HUES6 (cell line): Measurements from ENCODE around the gene ZNF146.
"Not testable (repeated sequence)": the region's sequence is repeated elsewhere in the genome, so short reads cannot be mapped to it uniquely, and the experiment has no call there.

ENCODE experiments used
- H3K27ac ChIP-seq: 2 replicates; pipeline ENCODE4 v1.7.0; 2013; ENCODE audit warnings: low read depth, mild to moderate bottlenecking, low read length, inconsistent platforms
- H3K27me3 ChIP-seq: 2 replicates; pipeline ENCODE4 v1.6.1; 2013; ENCODE audit warnings: low read length; ENCODE audit not compliant: control insufficient read depth, insufficient read depth
- H3K36me3 ChIP-seq: 2 replicates; pipeline ENCODE4 v1.6.1; 2013; ENCODE audit warnings: low read length; ENCODE audit not compliant: control insufficient read depth, insufficient read depth
- H3K4me1 ChIP-seq: 2 replicates; pipeline ENCODE4 v1.6.1; 2013; ENCODE audit warnings: low read length; ENCODE audit not compliant: control insufficient read depth, insufficient read depth
- H3K4me3 ChIP-seq: 2 replicates; pipeline ENCODE4 v1.5.1; 2013; ENCODE audit warnings: low read depth, low read length
- H3K9ac ChIP-seq: one replicate; pipeline ENCODE4 v1.6.1; 2013; ENCODE audit warnings: mild to moderate bottlenecking, low read length
- H3K9me3 ChIP-seq: 2 replicates; pipeline ENCODE4 v1.6.1; 2013; ENCODE audit warnings: low read depth, low read length; ENCODE audit not compliant: control insufficient read depth, insufficient read depth

Gene ZNF146

DNA sequence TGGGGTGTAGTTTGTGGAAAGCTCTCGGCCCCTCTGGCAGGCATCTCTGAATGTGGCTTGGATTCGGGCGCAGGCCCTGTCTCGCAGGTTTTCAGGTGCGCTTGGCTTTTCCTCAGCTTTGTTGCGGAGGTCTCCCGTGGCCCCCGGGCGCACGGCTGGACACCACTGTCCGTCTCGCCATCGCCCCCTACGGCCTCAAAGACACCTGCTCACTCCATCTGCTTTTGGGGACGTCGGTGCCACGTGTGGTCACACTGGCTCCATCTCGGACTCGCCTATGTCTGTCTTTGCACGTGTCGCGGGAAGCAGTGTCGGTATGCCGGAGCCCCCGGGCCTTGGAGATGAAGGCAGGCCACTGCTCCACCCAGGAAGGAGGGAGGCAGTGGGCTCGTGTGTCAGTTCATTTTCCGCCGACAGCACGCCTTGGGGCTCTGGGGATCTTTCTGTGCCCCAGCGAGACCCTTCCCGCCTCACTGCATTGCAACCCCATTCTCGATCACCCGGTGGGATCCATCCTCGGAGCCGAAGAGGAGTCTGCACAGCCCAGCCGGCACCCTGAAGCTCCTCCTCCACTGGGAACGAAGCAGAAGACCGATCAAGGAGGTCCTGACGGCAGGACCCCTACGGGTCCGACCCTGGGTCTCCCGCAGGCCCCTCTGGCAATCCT lies 42.1 kb downstream of the ZNF146 start:
- Histone ChIP-seq H3K9ac (peak overlapping the region; percentile 58), H3K4me3 (peak overlapping the region; percentile 57), H3K9me3 (0 out of 2 replicates have a peak, but pooled peaks cover 6% of the 10 kb centered on the region)

DNA sequence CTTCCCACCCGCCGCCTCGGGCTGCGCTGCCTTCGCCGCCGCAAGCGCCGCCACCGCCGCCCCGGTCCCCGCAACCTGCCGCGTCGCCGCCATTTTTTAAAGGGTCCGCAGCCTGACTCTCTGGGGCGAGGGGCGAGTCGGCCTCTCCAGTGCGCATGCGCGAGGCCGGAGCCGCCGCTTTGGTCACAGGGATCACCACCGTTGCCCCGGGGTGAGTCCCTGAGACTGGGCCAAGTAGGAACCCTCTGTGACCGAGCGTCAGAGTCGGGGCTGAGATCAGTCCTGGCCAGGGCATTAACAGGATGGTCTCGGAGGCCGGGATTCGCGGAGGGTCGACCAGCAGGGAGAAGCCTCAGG lies 42.6 kb downstream of the ZNF146 start:
- H3K9me3 ChIP-seq, result 0 out of 2 replicates have a peak, but pooled peaks cover 4% of the 10 kb centered on the region
- H3K27ac ChIP-seq, result no peak overlapping the region; the same call in 1 of the 2 replicates
- no peaks in the 10 kb centered on the region for H3K4me1 ChIP-seq
- no peaks in the 10 kb centered on the region for H3K27me3 ChIP-seq
- no peaks in the 10 kb centered on the region for H3K36me3 ChIP-seq
- H3K4me3 ChIP-seq, result peak overlapping the region; percentile 57
- H3K9ac ChIP-seq, result peak overlapping the region; percentile 58

More for the DNA sequence above, 42.1 kb downstream of the ZNF146 start:
- Histone ChIP-seq H3K36me3 (no peaks in the 10 kb centered on the region), H3K27ac (no peak overlapping the region; the same call in 1 of the 2 replicates), H3K27me3 (no peaks in the 10 kb centered on the region), H3K4me1 (no peaks in the 10 kb centered on the region)

DNA sequence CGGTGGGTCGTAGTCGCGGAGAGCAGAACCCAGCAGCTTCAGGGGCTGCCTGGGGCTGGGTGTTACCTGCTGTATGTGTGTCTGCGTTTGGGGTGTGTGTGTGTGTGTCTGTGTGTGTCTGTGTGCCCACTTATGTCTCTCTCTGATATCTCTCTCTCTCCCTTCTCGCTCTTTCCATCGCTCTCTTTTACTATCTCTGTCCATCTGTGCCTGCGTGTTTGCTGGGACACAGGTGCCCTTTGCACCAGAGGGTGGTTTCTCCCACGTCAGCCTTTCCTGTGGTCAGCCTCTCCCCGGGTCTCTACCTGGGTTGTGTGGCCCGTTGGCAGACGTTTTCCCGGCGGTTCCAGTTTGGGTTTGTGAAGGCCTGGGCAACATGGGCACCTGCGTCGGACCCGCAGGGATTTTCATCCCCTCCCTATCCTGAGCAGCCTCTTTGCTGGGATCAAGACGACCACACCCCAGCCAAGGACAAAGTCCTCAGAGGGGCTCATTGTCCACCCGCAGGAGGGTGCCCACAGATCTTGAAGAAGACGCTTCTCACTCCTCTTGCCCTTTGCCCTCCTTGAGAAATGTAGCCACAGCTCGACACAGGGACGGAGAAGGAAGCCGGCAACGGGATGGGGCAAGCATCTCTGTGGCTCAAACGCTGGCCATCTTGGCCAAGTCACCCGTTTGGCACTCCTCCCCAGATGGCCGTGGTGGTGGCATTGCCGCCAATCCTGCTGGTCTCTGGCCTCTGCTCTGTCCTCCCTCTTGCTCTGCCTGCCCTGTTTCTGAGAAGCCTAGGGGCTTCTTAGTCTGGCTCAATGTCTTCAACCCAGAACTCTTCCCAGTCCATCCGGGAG lies 43.3 kb downstream of the ZNF146 start:
- no peak overlapping the region for H3K9ac ChIP-seq
- no peaks in the 10 kb centered on the region for H3K36me3 ChIP-seq
- H3K4me3 ChIP-seq, result peak overlapping the region; percentile 57
- H3K27ac ChIP-seq, result no peak overlapping the region
- no peaks in the 10 kb centered on the region for H3K27me3 ChIP-seq
- H3K9me3 ChIP-seq, result 0 out of 2 replicates have a peak, but pooled peaks cover 3% of the 10 kb centered on the region
- no peaks in the 10 kb centered on the region for H3K4me1 ChIP-seq

DNA sequence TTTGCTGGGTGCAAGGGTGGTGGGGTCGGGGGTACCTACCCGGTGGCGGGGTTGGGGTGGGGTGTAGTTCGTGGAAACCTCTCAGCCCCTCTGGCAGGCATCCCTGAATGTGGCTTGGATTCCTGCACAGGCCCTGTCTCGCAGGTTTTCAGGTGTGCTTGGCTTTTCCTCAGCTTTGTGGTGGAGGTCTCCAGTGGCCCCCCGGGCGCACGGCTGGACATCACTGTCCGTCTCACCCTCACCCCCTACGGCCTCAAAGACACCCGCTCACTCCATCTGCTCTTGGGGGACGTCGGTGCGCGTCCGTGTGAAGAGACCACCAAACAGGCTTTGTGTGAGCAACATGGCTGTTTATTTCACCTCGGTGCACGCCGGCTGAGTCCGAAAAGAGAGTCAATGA lies 44.3 kb downstream of the ZNF146 start:
- H3K36me3 ChIP-seq, result no peaks in the 10 kb centered on the region
- no peaks in the 10 kb centered on the region for H3K27me3 ChIP-seq
- H3K27ac ChIP-seq, result no peak overlapping the region
- no peak overlapping the region for H3K9ac ChIP-seq
- no peaks in the 10 kb centered on the region for H3K4me1 ChIP-seq
- H3K9me3 ChIP-seq, result 0 out of 2 replicates have a peak, but pooled peaks cover 3% of the 10 kb centered on the region
- no peak overlapping the region for H3K4me3 ChIP-seq

DNA sequence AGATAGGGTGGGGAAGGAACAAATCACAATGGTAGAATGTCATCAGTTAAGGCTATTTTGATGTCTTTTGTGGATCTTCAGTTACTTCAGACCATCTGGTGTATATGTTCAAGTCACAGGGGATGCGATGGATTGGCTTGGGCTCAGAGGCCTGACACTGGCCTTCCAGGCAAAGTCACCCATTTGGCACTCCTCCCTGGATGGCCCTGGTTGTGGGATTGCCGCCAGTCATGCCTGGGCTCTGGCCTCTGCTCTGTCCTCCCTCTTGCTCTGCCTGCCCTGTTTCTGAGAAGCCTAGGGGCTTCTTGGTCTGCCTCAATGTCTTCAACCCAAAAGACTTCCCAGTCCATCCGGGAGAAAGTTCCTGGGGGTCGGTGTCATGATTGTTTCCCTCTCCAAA lies 50.2 kb downstream of the ZNF146 start:
- Histone ChIP-seq H3K27ac (no peak overlapping the region), H3K4me3 (no peak overlapping the region), H3K9me3 (peaks cover 11% of the 10 kb centered on the region; the same call in 1 of the 2 replicates), H3K36me3 (no peaks in the 10 kb centered on the region), H3K27me3 (no peaks in the 10 kb centered on the region), H3K4me1 (no peaks in the 10 kb centered on the region), H3K9ac (no peak overlapping the region)

DNA sequence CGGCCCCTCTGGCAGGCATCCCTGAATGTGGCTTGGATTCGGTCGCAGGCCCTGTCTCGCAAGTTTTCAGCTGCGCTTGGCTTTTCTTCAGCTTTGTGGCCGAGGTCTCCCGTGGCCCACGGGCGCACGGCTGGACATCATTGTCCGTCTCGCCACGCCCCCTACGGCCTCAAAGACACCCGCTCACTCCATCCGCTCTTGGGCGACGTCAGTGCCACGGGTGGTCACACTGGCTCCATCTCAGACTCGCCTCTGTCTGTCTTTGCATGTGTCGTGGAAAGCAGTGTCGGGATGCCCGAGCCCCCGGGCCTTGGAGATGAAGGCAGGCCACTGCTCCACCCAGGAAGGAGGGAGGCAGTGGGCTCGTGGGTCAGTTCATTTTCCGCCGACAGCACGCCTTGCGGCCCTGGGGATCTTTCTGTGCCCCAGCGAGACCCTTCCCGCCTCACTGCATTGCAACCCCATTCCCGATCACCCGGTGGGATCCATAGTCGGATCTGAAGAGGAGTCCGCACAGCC lies 51.0 kb downstream of the ZNF146 start:
- peaks cover 11% of the 10 kb centered on the region; the same call in 1 of the 2 replicates for H3K9me3 ChIP-seq
- H3K9ac ChIP-seq, result no peak overlapping the region
- H3K27ac ChIP-seq, result no peak overlapping the region
- H3K27me3 ChIP-seq, result no peaks in the 10 kb centered on the region
- no peaks in the 10 kb centered on the region for H3K36me3 ChIP-seq
- H3K4me1 ChIP-seq, result no peaks in the 10 kb centered on the region
- no peak overlapping the region for H3K4me3 ChIP-seq

DNA sequence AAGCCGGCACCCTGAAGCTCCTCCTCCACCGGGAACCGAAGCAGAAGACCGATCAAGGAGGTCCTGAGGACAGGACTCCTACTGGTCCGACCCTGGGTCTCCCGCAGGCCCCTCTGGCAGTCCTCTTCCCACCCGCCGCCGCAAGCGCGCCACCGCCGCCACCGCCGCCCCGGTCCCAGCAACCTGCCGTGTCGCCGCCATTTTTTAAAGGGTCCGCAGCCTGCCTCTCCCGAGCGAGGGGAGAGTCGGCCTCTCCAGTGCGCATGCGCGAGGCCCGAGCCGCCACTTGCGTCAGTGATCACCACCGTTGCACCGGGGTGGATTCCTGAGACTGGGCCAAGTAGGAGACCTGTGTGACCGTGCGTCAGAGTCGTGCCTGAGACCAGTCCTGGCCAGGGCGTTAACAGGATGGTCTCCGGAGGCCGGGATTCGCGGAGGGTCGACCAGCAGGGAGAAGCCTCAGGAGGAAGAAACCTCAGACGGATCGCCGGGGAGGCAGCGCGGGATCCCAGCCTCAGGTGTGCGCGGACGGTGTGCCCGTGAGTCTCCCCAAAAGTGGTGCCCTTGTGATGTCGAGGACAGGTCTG lies 51.6 kb downstream of the ZNF146 start:
- H3K36me3 ChIP-seq, result no peaks in the 10 kb centered on the region
- no peak overlapping the region for H3K4me3 ChIP-seq
- no peak overlapping the region for H3K27ac ChIP-seq
- H3K9me3 ChIP-seq, result peaks cover 11% of the 10 kb centered on the region; the same call in 1 of the 2 replicates
- H3K9ac ChIP-seq, result no peak overlapping the region
- no peaks in the 10 kb centered on the region for H3K27me3 ChIP-seq
- no peaks in the 10 kb centered on the region for H3K4me1 ChIP-seq

DNA sequence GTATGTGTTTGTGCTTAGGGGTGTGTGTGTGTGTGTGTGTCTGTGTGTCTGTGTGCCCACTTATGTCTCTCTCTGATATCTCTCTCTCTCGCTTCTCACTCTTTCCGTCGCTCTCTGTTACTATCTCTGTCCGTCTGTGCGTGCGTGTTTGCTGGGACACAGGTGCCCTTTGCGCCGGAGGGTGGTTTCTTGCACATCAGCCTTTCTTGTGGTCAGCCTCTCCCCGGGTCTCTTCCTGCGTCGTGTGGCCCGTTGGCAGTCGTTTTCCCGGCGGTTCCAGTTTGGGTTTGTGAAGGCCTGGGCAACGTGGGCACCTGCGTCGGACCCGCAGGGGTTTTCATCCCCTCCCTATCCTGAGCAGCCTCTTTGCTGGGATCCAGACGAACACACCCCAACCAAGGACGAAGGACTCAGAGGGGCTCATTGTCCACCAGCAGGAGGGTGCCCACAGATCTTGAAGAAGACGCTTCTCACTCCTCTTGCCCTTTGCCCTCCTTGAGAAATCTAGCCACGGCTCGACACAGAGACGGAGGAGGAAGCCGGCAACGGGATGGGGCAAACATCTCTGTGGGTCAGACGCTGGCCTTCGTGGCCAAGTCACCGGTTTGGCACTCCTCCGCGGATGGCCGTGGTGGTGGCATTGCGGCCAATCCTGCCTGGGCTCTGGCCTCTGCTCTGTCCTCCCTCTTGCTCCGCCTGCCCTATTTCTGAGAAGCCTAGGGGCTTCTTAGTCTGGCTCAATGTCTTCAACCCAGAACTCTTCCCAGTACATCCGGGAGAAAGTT lies 52.3 kb downstream of the ZNF146 start:
- Histone ChIP-seq H3K27me3 (no peaks in the 10 kb centered on the region), H3K4me3 (no peak overlapping the region), H3K4me1 (no peaks in the 10 kb centered on the region), H3K9ac (no peak overlapping the region), H3K27ac (no peak overlapping the region), H3K9me3 (peaks cover 11% of the 10 kb centered on the region; the same call in 1 of the 2 replicates), H3K36me3 (no peaks in the 10 kb centered on the region)

DNA sequence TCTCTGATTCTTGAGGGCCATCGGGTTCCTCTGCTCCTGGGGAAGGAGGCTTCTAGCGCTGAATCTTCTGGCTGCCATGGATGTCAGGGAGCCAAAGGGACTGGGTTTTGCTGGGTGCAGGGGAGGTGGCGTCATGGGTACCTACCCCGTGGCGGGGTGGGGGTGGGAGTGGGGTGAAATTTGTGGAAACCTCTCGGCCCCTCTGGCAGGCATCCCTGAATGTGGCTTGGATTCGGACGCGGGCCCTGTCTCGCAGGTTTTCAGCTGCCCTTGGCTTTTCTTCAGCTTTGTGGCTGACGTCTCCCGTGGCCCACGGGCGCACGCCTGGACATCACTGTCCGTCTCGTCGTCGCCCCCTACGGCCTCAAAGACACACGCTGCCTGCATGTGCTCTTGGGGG lies 53.2 kb downstream of the ZNF146 start:
- not testable (repeated sequence) for H3K9ac ChIP-seq, H3K27me3 ChIP-seq, H3K4me1 ChIP-seq, H3K4me3 ChIP-seq, H3K27ac ChIP-seq, H3K36me3 ChIP-seq
- peaks cover 11% of the 10 kb centered on the region; the same call in 1 of the 2 replicates for H3K9me3 ChIP-seq

DNA sequence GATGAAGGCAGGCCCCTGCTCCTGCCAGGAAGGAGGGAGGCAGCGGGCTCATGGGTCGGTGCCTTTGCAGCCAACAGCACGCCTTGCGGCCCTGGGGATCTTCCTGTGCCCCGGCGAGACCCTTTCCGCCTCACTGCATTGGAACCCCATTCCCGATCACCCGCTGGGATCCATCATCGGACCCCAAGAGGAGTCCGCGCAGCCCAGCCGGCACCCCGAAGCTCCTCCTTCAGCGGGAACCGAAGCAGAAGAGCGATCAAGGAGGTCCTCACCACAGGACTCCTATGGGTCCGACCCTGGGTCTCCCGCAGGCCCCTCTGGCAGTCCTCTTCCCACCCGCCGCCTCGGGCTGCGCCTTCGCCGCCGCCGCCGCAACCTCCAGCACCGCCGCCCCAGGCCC lies 53.7 kb downstream of the ZNF146 start:
- not testable (repeated sequence) for H3K4me1 ChIP-seq, H3K27ac ChIP-seq, H3K4me3 ChIP-seq, H3K9ac ChIP-seq, H3K27me3 ChIP-seq, H3K36me3 ChIP-seq
- peaks cover 11% of the 10 kb centered on the region; the same call in 1 of the 2 replicates for H3K9me3 ChIP-seq
